Gastroesophageal sphincter (tissue), 4 donors: ENCODE results near the gene SLC16A11. TPM values are rescaled to one million over a fixed set of nuclear protein-coding genes. Genes with fewer than 3 reads are reported as not detected.
A peak's percentile ranks its signal among the peaks of the same experiment; 100 is the strongest.
"Not testable (repeated sequence)": the region's sequence is repeated elsewhere in the genome, so short reads cannot be mapped to it uniquely, and the experiment has no call there.

Source experiments
- ATAC-seq: fragments of 150-250 bp; one replicate; pipeline ENCODE4 v1.9.1; 2016; ENCODE audit warnings: mild to moderate bottlenecking, moderate library complexity
- H3K27ac ChIP-seq, 4 donors: fragments of 200-600 bp; sonication (generic) in 3 of 4; 1 replicate in 3 of 4; 2 replicates in 1 of 4; pipeline ENCODE4 v1.5.1; 2016 to 2019
- H3K27me3 ChIP-seq: fragments of 200-600 bp; sonication (generic); one replicate; pipeline ENCODE4 v1.5.1; 2019
- H3K36me3 ChIP-seq, 2 donors: fragments of 200-600 bp; sonication (generic); one replicate each; pipeline ENCODE4 v1.5.1; 2019; ENCODE audit warnings: control low read depth in 1 of 2
- H3K4me1 ChIP-seq, 3 donors: fragments of 200-600 bp; sonication (generic); 1 replicate in 2 of 3; 2 replicates in 1 of 3; pipeline ENCODE4 v1.5.1; 2016 to 2019; ENCODE audit warnings: control low read depth in 2 of 3
- H3K4me3 ChIP-seq, 2 donors: fragments of 200-600 bp; sonication (generic); one replicate each; pipeline ENCODE4 v1.5.1; 2019; ENCODE audit warnings: mild to moderate bottlenecking in 1 of 2, moderate library complexity in 1 of 2
- H3K9me3 ChIP-seq, 3 donors: fragments of 200-600 bp; sonication (generic); one replicate each; pipeline ENCODE4 v1.5.1; 2017 to 2019; ENCODE audit warnings: control low read depth in 2 of 3
- EP300 ChIP-seq: sonication (generic); formaldehyde crosslinking; IDR thresholded peaks from one replicate; pipeline ENCODE4 v1.6.1; 2017; ENCODE audit warnings: antibody characterized with exemption, mild to moderate bottlenecking
- POLR2A ChIP-seq, 2 donors: fragments of 450-650 bp; IDR thresholded peaks; one replicate each; pipeline ENCODE4 v1.6.1; 2017; ENCODE audit warnings: antibody characterized with exemption in 2 of 2, mild to moderate bottlenecking in 2 of 2, moderate library complexity in 1 of 2
- POLR2AphosphoS5 ChIP-seq: sonication (generic); formaldehyde crosslinking; IDR thresholded peaks from one replicate; pipeline ENCODE4 v1.6.1; 2017; ENCODE audit warnings: antibody characterized with exemption
- WGBS, 2 donors: methylation state at CpG; one replicate each; pipeline ENCODE4 v1.1.5; 2018; ENCODE audit warnings: low coverage in 1 of 2; 5-methylcytosine and 5-hydroxymethylcytosine counted together
- total RNA-seq, 4 donors: library from RNA; depleted of rRNA; stranded (reverse); fragments of >200 nt; gene quantifications; one replicate each; pipeline ENCODE4 v1.1.0, GENCODE V29; 2016
- TF ChIP-seq, protein P1 (sequence below), 4 experiments: fragments of 200-600 bp in 2 of 4; fragments of 450-650 bp in 2 of 4; sonication (generic) in 1 of 4; IDR thresholded peaks; one replicate each; pipeline ENCODE4 v1.5.1; 2017 to 2019; ENCODE audit warnings: antibody characterized with exemption in 4 of 4, mild to moderate bottlenecking in 2 of 4, moderate library complexity in 2 of 4

SLC16A11 gene, protein sequence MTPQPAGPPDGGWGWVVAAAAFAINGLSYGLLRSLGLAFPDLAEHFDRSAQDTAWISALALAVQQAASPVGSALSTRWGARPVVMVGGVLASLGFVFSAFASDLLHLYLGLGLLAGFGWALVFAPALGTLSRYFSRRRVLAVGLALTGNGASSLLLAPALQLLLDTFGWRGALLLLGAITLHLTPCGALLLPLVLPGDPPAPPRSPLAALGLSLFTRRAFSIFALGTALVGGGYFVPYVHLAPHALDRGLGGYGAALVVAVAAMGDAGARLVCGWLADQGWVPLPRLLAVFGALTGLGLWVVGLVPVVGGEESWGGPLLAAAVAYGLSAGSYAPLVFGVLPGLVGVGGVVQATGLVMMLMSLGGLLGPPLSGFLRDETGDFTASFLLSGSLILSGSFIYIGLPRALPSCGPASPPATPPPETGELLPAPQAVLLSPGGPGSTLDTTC
- under 1 TPM in 3 of 4 donors, not detected in 1; 0.32 to 0.54 (median 0.39) TPM for total RNA-seq

DNA sequence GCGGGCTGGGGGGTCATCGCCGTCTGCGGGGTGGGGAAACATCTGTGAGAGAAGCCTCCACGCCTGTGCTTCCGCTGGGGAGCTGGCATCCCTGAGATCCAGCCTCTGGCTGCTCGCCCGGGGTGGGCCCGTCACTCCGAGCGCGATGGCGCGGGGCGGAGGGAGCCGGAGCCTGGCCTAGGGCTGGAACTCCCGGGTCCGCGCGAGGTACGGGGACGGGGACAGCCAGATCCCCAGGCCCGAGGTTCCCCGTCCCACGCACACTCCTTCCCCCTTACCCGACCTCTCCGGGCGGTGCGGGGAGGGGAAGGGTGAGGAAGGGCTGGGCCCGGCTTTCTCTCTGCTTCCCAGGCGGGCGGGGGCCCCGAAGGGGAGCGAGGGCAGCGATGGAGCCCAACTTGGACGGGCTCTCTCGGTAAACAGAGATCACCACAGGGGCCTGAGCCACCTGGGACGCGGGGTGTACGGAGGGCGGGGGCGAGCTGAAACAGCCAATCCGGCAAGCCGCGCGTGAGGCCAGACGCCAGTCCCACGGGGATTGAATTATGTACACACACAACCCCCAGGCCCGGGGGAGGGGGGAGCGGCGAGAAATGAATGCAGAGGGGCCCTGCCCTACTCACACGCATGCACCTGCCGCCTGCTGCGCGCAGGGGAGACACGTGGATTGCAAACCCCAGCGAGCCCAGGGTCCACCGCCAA, at the start of gene SLC16A11:
Gene SLC16A11, minus strand, starts transcription at position 596 of the 702 bp plus-strand sequence. Its CDS starts 579 bp downstream, at position 17.
- peaks cover 0 to 45% (median 25%) of the 10 kb centered on the region in 3 donors for H3K4me1 ChIP-seq
- no peaks in the 10 kb centered on the region for H3K9me3 ChIP-seq
- H3K27me3 ChIP-seq: peaks cover 66% of the 10 kb centered on the region
- TF ChIP-seq EP300 (no peak), POLR2AphosphoS5 (no peak), POLR2A (IDR thresholded peaks at IDR 0.05) (no peak)
- TF ChIP-seq, protein P1, sequence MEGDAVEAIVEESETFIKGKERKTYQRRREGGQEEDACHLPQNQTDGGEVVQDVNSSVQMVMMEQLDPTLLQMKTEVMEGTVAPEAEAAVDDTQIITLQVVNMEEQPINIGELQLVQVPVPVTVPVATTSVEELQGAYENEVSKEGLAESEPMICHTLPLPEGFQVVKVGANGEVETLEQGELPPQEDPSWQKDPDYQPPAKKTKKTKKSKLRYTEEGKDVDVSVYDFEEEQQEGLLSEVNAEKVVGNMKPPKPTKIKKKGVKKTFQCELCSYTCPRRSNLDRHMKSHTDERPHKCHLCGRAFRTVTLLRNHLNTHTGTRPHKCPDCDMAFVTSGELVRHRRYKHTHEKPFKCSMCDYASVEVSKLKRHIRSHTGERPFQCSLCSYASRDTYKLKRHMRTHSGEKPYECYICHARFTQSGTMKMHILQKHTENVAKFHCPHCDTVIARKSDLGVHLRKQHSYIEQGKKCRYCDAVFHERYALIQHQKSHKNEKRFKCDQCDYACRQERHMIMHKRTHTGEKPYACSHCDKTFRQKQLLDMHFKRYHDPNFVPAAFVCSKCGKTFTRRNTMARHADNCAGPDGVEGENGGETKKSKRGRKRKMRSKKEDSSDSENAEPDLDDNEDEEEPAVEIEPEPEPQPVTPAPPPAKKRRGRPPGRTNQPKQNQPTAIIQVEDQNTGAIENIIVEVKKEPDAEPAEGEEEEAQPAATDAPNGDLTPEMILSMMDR (IDR thresholded peaks at IDR 0.05): no peak
- H3K36me3 ChIP-seq: no peaks in the 10 kb centered on the region
- H3K4me3 ChIP-seq: peak within 1 kb of the TSS; percentile 2 to 54
- peak; percentile 57 for ATAC-seq
- WGBS, 2 donors: 4 to 15% methylated on average over 8 to 15 of the region's 58 CpGs
- H3K27ac ChIP-seq: peak within 1 kb of the TSS in 3 of 4 donors; percentile 31 to 66 (median 35)

GRCh38 chr17:7091311-7092005, 47.6 kb upstream of the SLC16A11 start:
- not testable (repeated sequence) for H3K27ac ChIP-seq, H3K36me3 ChIP-seq, H3K4me1 ChIP-seq, H3K9me3 ChIP-seq, H3K4me3 ChIP-seq, ATAC-seq
- peaks cover 22% of the 10 kb centered on the region for H3K27me3 ChIP-seq
- 64% methylated on average over 7 to 19 of the region's 28 CpGs for WGBS, 2 donors

DNA sequence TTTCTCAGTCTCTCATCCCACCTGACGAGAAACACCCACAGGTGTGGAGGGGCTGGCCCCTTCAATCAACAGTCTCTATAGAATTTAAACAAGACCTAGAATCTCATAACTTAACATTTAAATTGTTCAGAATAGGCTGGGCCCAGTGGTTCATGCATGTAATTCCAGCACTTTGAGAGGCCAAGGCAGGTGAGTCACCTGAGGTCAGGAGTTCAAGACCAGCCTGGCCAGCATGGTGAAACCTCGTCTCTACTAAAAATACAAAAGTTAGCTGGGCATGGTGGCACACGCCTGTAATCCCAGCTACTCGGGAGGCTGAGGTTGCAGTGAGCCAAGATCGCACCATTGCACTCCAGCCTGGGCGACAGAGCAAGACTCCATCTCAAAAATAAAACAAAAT, 45.7 kb upstream of the SLC16A11 start:
- WGBS, 2 donors: 91 to 100% methylated on average over 4 to 5 of the region's 6 CpGs
- not testable (repeated sequence) for H3K4me3 ChIP-seq, ATAC-seq, H3K36me3 ChIP-seq, H3K27ac ChIP-seq, H3K9me3 ChIP-seq, H3K4me1 ChIP-seq
- H3K27me3 ChIP-seq: peaks cover 27% of the 10 kb centered on the region

DNA sequence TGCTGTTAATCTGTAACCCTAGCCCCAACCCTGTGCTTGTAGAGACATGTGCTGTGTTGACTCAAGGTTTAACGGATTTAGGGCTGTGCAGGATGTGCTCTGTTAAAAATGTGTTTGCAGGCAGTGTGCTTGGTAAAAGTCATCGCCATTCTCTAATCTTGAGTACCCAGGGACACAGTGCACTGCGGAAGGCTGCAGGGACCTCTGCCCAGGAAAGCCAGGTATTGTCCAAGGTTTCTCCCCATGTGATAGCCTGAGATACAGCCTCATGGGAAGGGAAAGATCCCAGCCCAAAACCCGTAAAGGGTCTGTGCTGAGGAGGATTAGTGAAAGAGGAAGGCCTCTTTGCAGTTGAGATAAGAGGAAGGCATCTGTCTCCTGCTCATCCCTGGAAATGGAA, 44.5 kb upstream of the SLC16A11 start:
- 9 to 75% methylated on average over 1 to 2 of the region's 4 CpGs for WGBS, 2 donors
- H3K4me3 ChIP-seq, H3K36me3 ChIP-seq, H3K9me3 ChIP-seq, H3K27ac ChIP-seq, H3K4me1 ChIP-seq, ATAC-seq: not testable (repeated sequence)
- H3K27me3 ChIP-seq: peaks cover 27% of the 10 kb centered on the region

DNA sequence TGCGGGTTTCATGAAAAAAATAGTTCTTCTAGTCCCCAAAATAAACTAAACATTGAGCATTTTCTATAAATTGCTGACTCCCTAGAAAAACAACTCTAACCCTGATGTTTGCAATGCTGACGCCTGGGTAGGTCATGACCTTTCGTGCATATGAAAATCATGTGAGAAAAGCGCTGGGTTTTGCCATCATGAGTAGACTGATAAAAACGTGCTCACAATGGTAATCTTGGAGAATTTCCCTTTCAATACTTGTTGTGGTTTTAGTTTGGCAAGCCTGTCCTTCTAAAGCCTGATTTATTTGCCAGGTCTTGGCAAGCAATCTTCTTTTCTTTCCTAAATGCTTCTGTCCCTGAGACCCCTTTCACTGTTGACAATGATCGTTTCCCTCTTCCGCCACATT, 40.2 kb upstream of the SLC16A11 start:
- H3K36me3 ChIP-seq: no peaks in the 10 kb centered on the region
- H3K4me3 ChIP-seq: no peak overlapping the region
- TF ChIP-seq EP300: no peak
- TF ChIP-seq POLR2A (IDR thresholded peaks at IDR 0.05): no peak
- no peak overlapping the region for H3K27ac ChIP-seq
- H3K4me1 ChIP-seq: peaks cover 0 to 20% (median 0%) of the 10 kb centered on the region in 3 donors
- peaks cover 18% of the 10 kb centered on the region for H3K27me3 ChIP-seq
- H3K9me3 ChIP-seq: no peaks in the 10 kb centered on the region
- 45 to 47% methylated on average over 6 to 7 of the region's 7 CpGs for WGBS, 2 donors
- ATAC-seq: no peak

- H3K36me3 ChIP-seq: no peaks in the 10 kb centered on the region
- no peaks in the 10 kb centered on the region for H3K9me3 ChIP-seq
- H3K27me3 ChIP-seq: peaks cover 15% of the 10 kb centered on the region
- ATAC-seq: no peak
- 67 to 73% methylated on average over 4 of the region's 4 CpGs for WGBS, 2 donors
- H3K4me3 ChIP-seq: no peak overlapping the region
- no peak for TF ChIP-seq POLR2AphosphoS5
- TF ChIP-seq, protein P1 (IDR thresholded peaks at IDR 0.05): no peak
- TF ChIP-seq EP300: no peak
- no peak for TF ChIP-seq POLR2A (IDR thresholded peaks at IDR 0.05)
- peaks cover 0 to 20% (median 0%) of the 10 kb centered on the region in 3 donors for H3K4me1 ChIP-seq
- H3K27ac ChIP-seq: no peak overlapping the region
Observed at GRCh38 chr17:7083592-7083991, 39.7 kb upstream of the SLC16A11 start.
